ENCODE measurements around the gene CLEC4D.
"Not testable (repeated sequence)": the region's sequence is repeated elsewhere in the genome, so short reads cannot be mapped to it uniquely, and the experiment has no call there.

The CLEC4D gene

DNA sequence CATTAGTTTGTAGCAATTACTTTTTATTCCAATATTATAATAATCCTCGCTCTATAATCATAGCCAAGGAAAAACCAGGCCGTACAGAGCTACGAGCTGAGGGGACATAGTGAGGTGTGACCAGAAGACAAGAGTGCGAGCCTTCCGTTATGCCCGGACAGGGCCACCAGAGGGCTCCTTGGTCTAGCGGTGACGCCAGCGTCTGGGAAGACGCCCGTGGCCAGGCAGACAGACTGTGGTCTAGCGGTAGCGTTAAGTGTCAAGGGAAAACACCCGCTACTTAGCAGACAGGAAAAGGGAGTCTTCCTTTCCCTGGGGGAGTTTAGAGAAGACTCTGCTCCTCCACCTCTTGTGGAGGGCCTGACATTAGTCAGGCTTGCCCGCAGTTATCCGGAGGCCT lies 24.5 kb downstream of the CLEC4D start:
- DNase-seq, result not testable (repeated sequence)

DNA sequence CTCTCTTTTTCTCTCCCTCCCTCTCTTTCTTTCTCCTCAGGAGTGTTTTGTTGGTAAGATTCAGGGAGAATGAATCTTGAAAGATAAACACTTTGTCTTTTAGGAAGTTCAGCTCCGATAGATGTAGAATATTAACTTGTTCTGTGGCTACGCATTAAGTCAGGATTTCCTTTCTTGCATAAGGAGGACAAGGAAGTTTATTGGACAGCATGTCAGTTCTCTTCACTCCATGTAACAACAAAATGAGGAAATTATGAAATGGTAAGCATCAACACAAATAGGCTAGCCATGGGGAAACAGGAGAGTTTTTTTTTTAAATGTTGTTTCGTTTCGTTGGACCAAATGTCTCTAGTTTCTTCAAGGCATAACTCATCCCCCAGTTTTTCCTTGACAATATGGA lies 27.5 kb downstream of the CLEC4D start, which contains the start of gene CLEC4E:
Gene CLEC4E, minus strand, starts transcription at position 75 of the 400 bp plus-strand sequence. CDS start 108 bp downstream, outside the sequence.
- DNase-seq, result not testable (repeated sequence)

DNA sequence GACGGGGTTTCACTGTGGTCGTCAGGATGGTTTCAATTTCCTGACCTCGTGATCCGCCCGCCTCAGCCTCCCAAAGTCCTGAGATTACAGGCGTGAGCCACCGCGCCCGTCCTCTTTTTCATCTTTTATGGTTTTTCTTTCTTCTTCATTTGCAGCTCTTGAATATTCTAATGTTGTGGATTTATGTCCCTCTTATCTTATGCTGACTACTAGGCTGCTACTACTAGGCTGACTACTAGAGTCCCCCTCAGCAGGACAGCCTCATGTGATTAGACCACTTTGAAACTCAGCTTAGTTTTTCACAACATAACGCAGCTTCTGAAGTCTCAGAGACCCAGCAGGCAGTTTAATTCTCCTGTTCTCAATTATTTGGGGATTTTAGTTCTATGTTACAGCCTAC lies 28.3 kb downstream of the CLEC4D start:
- DNase-seq, result no peak

GRCh38 chr12:8544295-8544694 lies 31.0 kb downstream of the CLEC4D start:
- peak; percentile 51 to 55 for DNase-seq

GRCh38 chr12:8546591-8546990 lies 33.3 kb downstream of the CLEC4D start:
- no peak for DNase-seq

GRCh38 chr12:8547645-8548044 lies 34.3 kb downstream of the CLEC4D start:
- DNase-seq, result no peak

GRCh38 chr12:8548192-8548591 lies 34.9 kb downstream of the CLEC4D start:
- DNase-seq, result no peak

DNA sequence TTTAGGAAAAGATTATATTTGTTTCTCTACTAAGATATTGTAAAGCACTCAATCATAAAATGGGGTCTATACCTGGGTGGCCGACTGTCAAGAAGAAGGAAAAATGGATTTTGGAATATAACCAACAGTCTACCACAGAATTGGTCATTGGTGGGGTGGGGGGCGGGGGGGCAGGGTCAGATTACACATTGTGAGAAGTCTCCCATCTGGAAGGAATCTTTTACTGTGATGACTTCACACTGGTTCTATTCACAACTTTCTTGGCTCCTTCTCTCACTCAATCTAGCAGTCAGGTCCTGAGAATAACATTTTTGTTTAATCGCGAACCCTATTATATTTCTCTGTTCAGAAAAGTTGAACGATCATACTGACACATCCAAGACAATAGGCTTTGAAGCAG lies 36.1 kb downstream of the CLEC4D start:
- DNase-seq, result no peak

DNA sequence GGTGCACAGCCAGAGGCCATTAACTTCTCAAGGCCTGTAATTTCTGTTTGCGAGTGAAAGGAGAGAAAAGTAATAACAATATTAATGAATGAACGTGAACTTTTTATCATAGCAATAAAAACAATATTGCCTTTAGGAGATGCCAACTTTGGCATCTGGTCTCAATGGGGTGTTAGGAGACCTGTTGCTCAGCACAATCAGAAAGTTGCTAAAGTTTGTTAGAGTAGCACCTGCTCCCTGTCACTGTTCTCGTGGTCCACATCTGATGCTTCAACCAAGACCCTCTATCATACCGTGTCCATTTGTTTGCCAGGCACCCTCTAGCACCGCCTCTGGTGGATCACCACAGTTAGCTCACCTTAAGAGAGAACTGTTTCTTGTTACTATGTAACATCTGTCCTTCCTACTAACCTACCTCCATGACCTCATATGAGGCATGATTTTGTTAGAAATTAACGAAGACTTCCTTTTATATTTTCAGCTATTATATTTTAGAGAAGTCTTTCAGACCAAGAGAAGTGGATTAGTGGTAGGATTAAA lies 39.9 kb downstream of the CLEC4D start:
- no peak for DNase-seq

- DNase-seq, result no peak
These were observed 41.3 kb downstream of the CLEC4D start for GRCh38 chr12:8554451-8555195.

DNA sequence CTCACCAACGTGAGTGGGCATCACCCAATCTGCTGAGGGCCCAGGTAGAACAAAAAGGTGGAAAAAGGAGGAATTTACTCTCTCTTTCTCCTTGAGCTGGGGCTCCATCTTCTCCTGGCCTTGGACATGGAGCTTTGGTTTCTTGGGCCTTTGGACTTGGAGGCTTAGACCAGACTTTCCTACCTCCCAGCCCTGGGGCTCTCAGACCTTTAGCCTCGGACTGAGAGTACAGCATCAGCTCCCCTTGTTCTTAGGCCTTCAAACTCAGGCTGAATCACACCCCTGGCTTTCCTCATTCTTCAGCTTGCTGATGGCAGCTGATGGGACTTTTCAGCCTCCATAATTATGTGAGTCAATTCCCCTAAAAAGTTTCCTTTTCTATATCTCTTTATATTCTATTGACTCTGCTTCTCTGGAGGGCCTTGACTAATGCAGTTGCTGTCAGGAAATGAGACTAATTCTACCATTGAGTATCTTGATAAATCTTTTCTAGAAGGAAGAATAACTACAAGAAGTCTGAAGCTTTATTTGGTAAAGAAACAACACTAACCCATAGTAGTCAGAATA lies 43.3 kb downstream of the CLEC4D start:
- DNase-seq, result no peak

- no peak for DNase-seq
These were observed 46.4 kb downstream of the CLEC4D start for GRCh38 chr12:8559676-8560075.

DNA sequence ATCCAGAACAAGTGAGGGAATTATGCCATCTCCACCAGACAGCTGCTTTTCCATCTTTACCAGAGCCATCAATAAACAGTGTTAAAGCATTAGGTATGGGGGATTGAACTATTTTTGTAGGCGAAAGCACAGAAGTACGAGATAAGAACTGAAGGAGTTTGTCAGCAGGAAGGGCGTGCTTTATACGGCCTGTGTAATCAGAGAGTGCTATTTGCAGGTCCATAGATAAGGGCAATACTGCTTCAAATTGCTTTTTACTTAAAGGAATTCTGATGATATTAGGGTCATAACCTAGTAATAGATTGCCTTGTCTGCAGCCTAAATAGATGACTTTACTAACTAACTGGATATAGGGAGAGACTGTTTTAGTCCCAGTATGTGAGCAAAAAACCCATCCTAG lies 47.7 kb downstream of the CLEC4D start:
- no peak for DNase-seq

- DNase-seq, result no peak
These were observed 49.0 kb downstream of the CLEC4D start for GRCh38 chr12:8562310-8562709.

DNA sequence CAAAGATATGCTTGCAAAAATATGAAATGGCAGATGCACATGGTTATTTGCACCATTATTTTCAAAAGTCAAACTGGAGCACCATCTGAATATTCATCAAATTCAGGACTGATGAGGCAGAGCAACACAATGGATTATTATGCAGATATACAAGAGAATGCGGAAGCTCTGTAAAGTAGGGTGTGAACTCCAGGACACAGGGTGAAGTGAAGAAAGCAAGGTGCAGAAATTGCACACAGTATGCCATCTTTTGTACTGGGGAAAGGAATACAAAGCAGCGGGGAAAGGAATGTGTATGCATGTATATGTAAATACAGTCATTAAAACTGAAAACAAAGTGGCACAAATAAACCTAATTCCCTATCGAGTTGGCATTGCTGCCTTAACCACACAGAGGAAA lies 50.1 kb downstream of the CLEC4D start:
- DNase-seq, result no peak

- no peak for DNase-seq
These were observed 51.4 kb downstream of the CLEC4D start for GRCh38 chr12:8564656-8565055.

- not testable (repeated sequence) for DNase-seq
These were observed 52.7 kb downstream of the CLEC4D start for GRCh38 chr12:8566052-8566451.

DNA sequence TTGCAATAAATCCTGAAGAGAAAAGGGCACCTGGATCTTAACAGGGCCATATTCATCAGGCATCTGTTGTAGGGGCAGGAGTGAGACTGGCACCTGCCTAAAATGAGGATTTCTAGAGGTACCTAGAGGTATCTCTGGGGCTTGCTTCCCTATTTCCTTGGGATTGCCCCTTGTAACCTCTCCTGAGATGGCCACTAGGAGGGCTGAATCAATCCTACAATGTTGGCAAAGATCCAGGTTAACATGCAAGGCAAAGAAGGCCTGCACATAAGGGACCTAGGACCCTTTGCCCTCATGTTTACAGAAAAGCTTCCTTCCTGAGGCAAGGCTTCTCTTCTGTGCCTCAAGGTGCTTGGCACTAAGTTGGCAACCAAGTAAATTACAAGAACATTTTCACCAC lies 53.2 kb downstream of the CLEC4D start:
- no peak for DNase-seq

Measured in stimulated activated CD4-positive, alpha-beta T cell treated with anti-CD3 and anti-CD28 coated beads, Interleukin-4, amount 100 ng/mL, for 4 hours (primary cell).